ENCODE results near the gene GRID1.

GRID1 gene

GRCh38 chr10:86368987-86369386, 2.4 kb upstream of the GRID1 start:
- no peak for DNase-seq

- DNase-seq = no peak
These were observed 1.5 kb upstream of the GRID1 start for GRCh38 chr10:86368046-86368445.

GRCh38 chr10:86367152-86367951, 757 bp upstream of the GRID1 start:
- peak in 1 of 2 donors; percentile 55 for DNase-seq

- no peak for DNase-seq
These were observed 232 bp upstream of the GRID1 start for GRCh38 chr10:86366902-86367151.

- DNase-seq = peak; percentile 22 to 54
These were observed 1.1 kb downstream of the GRID1 start for GRCh38 chr10:86365346-86366032.

GRCh38 chr10:86364491-86365345, 1.9 kb downstream of the GRID1 start:
- no peak for DNase-seq

- DNase-seq = no peak
These were observed 2.6 kb downstream of the GRID1 start for GRCh38 chr10:86363833-86364490.

- DNase-seq = peak in 1 of 2 donors; percentile 44
These were observed 3.3 kb downstream of the GRID1 start for GRCh38 chr10:86363184-86363832.

GRCh38 chr10:86362586-86363183, 3.9 kb downstream of the GRID1 start:
- DNase-seq = no peak

GRCh38 chr10:86362129-86362527, 4.5 kb downstream of the GRID1 start:
- no peak for DNase-seq

GRCh38 chr10:86361156-86362128, 5.2 kb downstream of the GRID1 start:
- peak; percentile 48 to 70 for DNase-seq

GRCh38 chr10:86360657-86361056, 5.9 kb downstream of the GRID1 start:
- DNase-seq = no peak

GRCh38 chr10:86359954-86360353, 6.6 kb downstream of the GRID1 start:
- DNase-seq = no peak

- no peak for DNase-seq
These were observed 7.5 kb downstream of the GRID1 start for GRCh38 chr10:86359111-86359510.

- DNase-seq = no peak
These were observed 8.9 kb downstream of the GRID1 start for GRCh38 chr10:86357676-86358075.

GRCh38 chr10:86357041-86357440, 9.6 kb downstream of the GRID1 start:
- DNase-seq = peak; percentile 23 to 36

- DNase-seq = no peak
These were observed 10.3 kb downstream of the GRID1 start for GRCh38 chr10:86356296-86356695.

GRCh38 chr10:86355571-86356038, 11.0 kb downstream of the GRID1 start:
- peak; percentile 92 to 93 for DNase-seq

GRCh38 chr10:86354761-86355540, 11.6 kb downstream of the GRID1 start:
- no peak for DNase-seq
